GM12892 (cell line): ENCODE data around the gene NFASC.

Experiments used
- POLR2A ChIP-seq: IDR thresholded peaks from 2 replicates; pipeline ENCODE4 v1.6.1; 2011; ENCODE audit warnings: low read depth, low read length, control low read depth
- POLR2AphosphoS5 ChIP-seq: IDR thresholded peaks from 2 replicates; pipeline ENCODE4 v1.6.1; 2011; ENCODE audit warnings: low read depth, low read length, control low read depth

DNA sequence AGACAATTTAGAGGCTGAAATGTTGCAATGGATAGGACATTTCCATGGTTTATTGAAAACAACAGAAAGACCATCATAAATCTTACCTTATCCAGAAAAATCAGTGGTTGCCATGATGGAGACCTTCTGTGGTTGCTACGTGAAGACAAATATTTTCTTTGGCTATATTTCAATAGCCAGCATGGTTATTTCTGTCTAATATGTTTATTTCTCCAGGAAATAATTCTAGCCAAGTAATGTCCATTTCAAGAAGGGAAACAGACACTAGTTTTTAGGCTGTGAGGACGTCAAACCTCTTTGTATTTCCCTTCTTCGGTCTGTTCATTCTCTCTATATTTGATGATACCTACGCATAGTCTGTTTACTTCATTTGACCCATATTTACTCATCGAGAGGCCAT, 49.2 kb upstream of the NFASC start:
- no peak for TF ChIP-seq POLR2AphosphoS5
- TF ChIP-seq POLR2A = no peak
